GM18511 (cell line): ENCODE data around the gene MID1.

Source experiments
- ATAC-seq: cut with Tn5 transposase; IDR thresholded peaks from one replicate; pipeline ENCODE4 v1.9.1; 2021; ENCODE audit warnings: mild to moderate bottlenecking, moderate library complexity; ENCODE audit not compliant: unreplicated experiment

The MID1 gene

DNA sequence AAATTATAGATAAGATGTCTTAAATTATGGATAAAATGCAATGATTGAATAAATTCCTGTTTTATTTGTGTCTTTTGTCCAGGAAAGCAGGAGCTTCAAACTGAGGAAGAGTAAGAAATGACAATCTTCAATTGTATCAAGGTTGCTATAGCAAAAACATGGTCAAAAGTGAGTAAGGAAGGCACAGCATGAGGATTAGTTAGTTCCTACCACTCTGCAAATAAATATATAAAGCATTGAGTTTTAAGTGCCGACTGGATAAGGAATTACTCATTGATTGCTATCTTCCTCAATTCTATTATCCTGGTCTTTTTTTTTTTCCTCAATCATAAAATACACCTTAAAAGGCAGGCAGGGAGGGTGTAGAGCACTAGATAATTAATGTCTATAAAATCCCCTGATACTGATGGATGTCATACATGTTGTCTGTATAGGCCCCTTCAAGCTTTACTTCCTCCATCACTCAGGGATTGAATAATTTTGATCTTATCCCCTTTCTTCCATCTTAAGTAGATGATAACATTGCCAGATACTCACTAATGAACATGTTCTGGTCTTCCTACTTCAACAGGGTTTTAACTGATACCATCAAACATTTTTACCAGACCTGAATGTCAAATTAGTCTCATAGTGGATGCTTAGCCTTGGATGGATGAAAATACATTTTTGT lies 86.6 kb downstream of the MID1 start:
- no peak for ATAC-seq

DNA sequence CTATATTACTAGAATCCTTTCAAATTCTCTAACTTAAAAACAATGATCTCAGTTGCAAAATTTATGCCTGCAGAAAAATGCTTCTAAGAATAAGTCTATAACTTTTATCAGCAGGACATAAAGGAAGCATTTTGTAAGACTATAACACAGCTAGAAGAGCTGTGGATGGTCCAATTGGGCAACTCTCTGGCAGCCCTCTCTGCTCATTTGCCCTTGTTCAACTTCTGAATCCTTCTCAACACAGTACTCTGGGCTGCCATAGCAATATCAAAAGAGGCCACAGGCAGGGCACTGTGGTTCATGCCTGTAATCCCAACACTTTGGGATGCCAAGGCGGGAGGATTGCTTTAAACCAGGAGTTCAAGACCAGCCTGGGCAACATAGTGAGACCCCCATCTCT lies 88.5 kb downstream of the MID1 start:
- no peak for ATAC-seq

DNA sequence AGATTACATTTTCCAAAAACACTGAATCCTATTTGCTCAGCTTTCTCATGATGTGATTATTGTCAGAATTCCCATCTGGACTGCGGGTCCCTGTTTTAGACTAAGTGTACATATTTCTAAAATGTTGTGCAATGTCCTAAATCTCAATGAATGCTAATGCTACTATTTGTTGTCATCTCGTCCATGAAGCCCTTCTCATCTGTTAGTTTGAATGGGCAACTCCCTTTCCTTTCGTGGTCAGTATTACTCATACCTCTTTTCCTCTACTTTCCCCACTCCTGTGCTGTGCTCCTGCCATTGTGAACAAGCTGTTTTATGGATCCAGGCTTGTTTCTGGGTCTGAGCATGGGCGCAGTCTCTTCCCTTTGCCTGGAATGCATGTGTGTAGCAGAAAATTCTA lies 91.0 kb downstream of the MID1 start:
- no peak for ATAC-seq

DNA sequence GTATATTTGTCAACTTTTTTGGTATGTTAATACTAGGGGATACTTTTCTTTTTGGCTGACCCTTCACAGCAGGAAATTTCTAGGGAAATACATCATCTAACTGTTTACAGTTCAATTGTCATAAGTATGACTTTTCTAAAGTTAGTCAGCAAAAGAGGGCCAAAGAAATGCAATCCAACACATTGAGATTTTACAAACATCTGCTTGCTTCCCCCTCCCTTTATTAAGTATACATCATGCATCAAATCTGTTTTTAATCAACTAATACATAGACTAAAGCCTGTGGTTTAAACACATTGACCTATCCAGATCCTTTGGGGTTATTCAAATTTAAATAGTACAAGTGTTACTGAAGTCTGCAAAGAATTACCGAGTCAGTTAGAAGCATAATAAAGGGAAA lies 93.9 kb downstream of the MID1 start:
- no peak for ATAC-seq

DNA sequence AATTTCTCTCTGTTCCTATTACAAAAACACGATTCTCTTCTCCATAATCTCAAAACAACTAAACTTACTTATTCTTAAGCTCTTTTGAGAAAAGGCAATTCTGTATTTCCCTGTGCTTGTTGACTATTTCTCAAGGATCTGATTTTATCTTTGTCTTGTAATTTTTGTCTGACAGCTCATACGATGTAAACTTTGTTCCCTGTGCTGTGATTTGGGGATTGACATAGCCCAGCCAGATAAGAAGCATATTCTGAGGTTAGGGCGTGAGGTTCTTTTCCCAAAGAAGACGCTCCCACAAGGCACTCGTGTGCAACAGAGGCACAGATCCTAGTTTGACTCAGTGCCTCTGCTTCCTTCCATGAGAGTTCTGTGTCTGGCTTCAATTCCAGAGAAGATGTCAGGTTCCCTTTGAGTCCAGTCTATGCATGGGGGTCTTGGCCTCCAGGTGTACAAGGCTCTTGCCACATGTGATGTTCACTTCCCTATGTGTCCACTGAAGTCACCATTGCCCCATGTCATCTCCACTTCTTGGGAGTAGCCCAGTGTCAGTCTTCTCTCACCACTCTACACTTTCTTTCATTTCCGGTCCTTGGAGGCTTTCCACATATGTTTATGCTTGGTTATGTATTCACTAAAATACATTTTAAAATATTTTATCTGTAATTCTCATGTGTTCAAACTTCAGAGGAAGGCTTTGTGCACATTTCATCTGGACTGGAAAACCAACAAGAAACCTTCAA lies 94.8 kb downstream of the MID1 start:
- ATAC-seq, result no peak

DNA sequence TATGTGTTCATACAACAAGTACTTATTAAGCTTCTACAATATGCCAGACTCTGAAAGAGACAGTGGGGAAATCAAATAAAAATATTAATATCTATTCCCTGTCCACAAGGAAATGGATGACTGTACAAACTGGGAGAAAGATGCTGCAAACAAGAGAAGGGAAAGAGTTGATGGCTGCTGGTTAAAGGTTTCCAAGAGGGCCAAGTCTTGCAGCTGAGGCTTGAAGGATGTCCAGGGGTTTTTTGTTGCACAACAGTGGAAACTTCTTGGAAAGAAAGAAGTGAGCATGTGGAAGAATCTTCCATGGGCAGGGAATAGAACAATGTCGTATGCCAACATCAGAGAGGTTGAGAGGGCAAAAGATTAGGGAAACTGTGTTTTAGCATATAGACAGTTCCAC lies 95.8 kb downstream of the MID1 start:
- ATAC-seq, result no peak

DNA sequence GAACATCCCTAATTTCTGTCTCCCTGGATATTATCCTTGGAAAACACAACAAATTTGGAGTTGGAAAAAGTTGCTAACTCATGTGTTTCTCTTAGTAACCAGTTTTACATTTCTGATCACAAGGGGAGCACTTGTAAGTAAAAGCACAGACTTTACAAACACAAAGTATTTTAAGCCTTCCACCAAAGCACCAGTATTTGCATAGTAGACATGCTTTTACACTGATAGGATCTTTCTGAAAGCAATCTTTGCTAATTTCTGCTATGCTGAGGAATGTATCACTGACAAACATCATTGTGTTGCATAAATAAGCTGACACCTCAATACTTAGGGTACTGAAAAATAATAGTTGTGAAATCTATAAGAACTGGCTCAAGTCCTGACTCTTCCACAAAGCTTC lies 100.6 kb downstream of the MID1 start:
- ATAC-seq, result no peak

DNA sequence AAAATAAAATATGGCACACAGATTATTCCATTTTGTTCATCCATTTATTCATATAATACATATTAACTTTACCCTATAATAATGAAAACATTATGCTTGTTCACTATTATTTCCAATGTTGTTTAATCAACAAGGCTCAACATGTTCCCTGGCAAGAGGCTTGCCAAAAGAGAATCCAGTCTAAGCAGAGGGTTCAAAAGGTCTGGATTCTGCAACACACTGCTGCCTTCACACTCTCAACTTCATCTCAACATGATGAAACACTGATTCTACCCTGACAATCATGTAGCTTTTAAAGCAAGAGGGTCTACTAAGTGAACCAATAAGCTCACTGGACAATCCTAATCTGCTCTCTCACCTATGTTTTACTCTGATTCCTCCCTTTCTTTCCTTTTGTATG lies 101.1 kb downstream of the MID1 start:
- ATAC-seq, result no peak

DNA sequence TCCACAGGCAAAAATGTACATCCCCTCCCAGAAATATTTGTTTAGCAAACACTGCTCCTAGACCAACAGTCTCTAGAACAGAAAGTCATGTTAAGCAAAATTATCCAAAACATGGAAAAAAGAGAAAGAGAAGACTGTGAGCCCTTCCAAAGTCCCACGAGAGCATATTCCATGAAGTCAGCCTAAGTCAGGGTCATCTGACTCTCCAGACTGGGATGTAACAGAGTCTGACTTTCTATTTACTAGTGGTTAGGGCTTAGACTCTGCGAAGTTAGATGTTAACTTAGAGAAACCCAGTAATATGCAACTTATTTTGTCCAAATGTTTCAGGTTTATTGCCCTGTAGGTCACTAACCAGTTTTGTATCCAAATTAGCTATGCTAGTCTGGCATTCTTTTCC lies 102.3 kb downstream of the MID1 start:
- no peak for ATAC-seq

DNA sequence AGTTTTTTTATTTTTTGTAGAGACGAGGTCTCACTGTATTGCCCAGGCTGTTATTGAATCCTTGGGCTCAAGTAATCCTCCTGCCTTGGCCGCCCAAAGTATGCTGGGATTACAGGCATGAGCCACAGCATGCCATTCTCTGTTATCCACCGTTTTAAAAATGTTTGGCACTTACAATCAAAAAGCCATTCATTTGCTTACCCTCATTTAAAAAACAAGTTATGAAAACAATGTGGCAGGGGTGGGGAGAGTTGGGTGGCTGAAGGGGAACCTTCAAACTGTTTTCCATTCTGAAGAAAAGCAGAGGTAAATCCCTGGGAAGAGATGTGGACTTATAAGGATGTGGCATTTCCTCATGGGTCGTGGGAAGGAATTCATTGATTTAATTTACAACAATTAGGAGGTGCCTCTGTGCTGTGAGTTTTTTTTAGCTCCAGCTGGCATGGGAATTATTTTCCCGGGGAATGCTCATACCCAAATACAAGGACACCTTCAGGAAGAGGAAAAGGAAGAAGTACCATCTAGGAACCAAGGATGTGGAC lies 103.5 kb downstream of the MID1 start:
- no peak for ATAC-seq

DNA sequence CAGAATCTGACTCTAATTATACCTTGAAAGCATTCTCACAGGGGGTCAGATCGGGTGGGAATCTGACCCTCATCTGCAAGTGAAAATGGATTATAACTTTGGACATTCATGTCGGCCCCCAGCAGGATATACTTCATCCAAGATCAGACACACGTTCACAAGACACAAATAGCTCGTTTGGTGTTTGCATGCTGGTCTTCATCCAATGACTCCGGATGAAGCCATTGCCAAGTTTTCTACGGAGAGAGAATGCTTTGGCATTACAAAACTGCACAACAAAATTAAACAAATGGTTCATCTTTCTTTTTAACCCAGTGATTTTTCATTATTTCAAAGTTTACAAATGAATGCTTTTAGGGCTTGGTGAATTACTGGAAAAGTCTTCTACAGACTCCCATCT lies 105.5 kb downstream of the MID1 start:
- ATAC-seq, result no peak

DNA sequence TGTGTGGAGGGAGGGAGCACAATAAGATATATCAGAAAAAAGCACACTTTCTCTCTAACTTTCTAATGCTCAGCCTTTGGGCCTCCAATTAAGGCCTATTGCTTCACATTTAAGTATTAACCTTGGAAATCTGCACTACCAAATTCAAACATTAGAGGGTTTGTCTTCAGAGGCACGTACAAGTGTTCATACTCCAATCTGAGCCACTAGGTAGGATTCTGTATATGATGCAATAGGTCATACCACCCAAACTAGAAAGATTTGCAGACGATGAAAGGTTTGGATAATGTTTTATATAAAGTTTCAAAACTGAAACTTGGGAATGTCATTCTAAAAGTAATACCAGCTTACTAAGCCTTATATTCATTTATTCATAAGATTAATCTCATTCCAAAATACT lies 106.4 kb downstream of the MID1 start:
- no peak for ATAC-seq

DNA sequence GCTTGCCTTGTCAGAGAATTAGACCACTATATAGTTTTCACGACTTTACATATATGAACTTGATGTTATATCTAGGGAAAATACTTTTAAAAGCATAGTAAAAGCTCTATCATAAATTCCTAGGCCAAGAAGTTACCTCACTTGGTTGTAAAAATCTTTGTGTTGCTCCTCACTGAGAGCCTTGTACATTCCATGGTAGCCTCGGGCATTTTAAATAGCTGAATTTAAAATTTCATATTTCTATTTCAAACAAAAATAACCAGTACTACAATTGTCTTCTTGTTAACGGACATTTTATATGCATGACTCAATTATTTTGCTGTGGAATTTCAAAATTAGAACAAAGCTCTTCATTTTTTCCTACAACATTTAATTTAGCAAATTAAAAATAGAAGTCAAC lies 107.6 kb downstream of the MID1 start:
- ATAC-seq, result no peak

DNA sequence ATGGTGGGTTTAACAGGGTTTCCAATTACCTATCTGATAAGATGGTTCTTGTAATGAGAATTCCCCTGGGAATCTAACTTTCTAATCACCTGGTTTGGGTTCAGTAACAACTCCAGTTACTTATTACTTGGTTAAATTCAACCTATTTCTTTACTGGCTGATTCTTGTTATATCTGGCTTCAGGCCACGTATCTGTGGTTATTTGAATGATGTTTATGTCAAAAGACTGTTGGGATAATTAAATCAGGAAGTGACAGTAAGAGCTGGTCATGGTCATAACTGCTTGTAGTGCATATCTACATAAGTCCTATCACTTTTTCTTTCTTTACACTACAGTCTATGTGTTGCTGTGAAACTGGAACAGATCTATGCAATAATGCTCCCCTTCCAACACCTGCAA lies 108.1 kb downstream of the MID1 start:
- ATAC-seq, result no peak

DNA sequence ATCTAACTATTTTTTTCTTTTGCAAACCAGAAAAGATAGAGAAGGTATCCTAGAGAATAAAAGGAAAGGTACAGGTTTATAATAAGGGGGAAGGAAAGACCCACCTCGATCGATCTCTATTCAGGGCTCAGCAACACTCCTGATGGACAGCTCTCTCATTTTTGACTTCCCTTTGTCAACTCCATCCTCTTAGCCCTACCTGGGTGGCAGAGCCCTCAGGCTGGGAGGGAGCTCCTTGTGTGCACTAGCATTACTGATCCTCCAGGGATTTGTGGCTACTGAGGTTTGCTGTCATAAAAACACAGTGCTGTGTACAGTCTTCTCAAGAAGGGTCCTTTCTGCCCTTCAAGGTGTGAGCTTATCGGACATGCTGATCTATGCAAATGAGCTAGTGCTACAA lies 111.0 kb downstream of the MID1 start:
- ATAC-seq, result no peak

DNA sequence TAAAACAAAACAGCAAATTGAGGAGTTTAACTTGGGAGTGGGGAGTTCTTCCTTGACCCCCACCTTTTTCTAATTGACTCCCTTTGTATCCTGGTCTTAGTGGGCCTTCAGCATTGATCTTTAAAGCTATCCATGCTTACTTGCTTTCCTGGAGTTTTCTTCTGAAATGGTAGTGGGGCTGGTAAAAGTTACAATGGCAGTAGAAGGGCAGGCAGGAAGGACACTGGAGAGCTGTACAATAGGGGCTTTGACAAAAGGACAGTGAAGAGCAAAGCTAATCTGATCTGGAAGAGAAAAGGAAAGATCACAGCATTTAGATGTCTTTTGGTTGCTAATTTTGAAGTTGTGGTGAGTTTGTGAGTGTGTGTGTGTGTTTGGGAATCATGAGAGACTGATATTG lies 111.5 kb downstream of the MID1 start:
- ATAC-seq, result no peak

DNA sequence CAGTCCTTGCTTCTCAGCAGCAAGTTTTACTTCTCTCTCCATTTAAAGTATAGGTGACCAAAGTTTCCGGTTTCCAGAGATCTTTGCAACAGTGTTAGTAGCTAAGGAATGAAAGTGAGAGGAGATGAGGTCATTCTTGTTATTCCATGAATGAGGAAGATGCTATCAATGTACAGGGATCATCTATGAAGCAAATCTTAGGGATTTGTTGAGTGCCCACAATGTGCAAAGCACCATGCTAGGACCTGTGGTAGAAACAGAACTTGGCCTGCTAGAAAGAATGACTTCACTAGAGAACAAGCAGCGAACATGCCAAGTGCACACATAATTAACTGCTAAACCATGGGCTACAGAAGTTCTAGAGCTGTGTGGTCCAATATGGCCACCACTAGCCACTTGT lies 112.5 kb downstream of the MID1 start:
- ATAC-seq, result no peak

DNA sequence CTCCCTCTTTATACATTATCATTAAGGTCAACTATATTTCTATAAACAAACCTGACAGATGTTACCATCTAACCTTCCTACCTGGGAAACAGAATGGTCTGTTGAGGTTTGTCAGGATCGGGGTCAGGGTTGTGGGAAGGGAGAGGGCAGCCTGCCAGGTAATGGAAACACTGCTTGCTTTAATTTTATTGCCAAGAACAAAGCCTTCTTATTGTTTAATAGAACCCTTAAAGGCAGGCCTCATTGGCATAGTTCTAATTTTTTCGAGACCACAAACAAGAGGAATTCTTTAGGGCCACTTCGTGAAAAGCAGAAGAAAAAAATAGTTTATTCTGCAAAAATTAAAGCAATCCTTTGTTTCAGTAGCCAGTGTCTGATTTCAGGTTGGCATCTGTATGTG lies 113.2 kb downstream of the MID1 start:
- no peak for ATAC-seq

DNA sequence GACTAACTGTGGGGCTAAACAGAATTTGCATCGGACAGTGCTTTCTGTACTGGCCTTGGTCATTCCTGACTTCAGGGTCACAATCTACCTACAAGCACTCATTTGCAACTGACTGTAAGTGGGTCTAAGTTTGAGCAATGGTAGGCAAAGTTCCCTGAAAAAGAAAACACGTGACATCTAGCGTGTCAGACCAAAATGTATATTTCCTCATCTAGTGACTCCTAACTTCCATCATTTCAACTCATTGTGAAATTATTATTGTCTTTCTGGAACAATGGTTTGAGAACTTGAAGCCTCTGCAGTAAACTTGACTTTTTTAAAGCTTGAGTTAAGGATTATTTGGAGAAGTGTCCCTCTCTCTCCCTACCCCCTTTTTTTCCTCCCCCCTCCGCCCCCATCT lies 113.6 kb downstream of the MID1 start:
- no peak for ATAC-seq

DNA sequence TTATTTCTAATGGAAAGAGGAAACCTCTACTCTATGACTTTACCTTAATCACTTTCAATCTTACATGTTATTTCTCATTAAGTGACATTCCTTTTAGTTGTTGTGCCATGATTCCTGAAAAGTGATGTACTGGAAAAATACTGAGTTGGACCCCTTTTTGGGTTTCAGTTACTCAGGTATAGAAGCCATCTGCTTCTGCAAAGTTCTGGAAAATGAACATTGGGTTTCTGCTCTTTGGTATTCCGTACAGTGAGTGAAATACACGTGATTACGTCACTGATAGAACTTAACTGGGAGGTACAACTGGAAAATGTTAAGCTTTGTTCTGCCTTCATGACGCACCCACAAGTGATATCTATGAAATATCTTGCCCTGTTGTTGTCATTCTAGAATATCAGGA lies 114.7 kb downstream of the MID1 start:
- ATAC-seq, result no peak

DNA sequence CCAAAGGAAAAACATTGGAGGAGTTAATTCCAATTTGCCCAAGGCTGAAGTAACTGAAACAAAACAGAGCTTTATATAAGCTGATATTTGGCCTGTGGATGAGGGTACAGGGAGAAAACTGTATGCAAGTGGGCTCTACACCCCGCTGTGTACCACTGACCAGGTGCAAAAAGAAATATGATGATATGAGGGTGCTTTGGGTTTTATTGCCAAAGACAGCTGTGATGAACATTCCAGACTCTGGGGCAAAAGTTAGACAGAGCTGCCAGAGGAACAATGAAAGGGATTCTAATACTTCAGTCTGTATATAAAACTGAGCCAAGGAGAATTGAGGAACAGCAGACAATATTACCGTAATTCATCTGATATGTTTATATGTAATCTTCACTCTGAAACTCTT lies 117.4 kb downstream of the MID1 start:
- no peak for ATAC-seq

DNA sequence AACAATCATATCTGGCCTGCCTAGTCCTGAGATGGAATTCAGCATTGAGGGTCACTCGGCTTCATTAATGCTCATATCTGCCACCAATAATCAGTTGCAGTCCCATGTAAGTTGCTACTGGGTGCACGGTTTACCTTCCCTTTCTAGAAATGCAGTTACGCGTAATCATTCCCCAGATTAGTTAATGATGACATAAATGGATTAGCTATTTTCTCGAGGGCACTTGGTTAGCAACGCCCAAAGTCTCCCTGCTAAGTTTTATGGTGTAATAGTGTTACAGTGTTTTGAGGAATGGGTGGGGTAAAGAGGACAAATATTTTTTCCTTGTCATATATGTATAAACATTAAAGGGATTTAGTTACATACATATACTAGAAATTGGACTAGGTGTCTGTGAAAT lies 118.8 kb downstream of the MID1 start:
- no peak for ATAC-seq
